ENCODE data around the gene TFF1.

TFF1 gene

DNA sequence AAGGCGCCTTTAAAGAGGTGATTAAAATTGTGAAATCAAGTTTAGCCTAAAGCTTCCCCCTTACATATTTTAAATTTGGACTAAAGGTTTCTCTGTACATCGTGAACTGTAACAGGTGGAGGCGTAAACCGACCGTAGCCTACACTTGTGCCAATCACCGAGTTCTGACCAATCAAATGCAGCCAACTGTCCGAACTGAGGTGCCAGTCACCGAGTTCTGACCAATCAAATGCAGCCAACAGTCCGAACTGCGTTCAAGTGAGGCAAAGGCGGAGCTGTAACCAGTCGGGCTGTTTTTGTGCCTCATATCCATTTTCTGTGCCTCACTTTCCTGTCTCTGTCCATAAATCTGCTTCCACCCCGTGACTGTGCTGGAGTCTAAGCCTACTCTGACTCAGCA, 7.4 kb downstream of the TFF1 start:
- DNase-seq, result no peak

DNA sequence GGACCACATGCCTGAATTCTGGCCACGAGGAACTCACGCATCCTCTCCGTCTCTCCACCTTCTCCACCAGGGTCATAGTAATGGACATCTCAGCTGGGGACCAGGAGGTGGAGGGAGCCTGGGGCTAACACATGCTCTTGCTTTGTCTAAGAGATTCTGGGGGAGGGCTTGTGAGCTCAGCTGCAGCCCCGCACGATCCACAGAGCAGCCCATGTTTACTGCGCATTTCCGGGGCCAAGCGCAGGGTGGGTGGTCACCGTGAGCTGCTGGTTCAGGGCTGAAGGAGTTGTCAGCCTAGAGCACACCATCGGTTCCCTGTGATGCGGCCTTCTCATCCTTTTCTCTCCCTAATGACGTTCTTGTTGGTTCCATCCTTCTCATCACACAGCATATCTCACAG, 8.1 kb downstream of the TFF1 start:
- DNase-seq, result no peak

DNA sequence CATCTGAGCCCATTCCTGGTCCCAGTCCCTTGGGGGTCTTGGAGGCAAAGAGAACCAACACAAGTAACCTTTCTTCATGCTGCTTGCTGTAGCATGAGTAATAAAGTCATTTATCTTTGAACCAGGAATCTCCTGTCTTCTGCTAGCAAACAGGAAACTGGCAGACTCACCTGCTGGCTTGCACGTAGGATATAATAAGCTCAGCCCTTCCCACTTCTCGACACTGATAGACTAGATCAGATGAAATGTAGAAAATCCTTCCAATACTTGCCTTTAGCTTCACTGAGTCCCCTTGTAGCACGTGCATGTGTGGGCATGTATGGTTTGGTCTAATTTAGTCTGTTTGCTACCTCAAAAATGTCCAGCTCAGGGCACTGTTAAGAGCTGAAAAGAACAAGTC, 9.0 kb downstream of the TFF1 start:
- no peak for DNase-seq

DNA sequence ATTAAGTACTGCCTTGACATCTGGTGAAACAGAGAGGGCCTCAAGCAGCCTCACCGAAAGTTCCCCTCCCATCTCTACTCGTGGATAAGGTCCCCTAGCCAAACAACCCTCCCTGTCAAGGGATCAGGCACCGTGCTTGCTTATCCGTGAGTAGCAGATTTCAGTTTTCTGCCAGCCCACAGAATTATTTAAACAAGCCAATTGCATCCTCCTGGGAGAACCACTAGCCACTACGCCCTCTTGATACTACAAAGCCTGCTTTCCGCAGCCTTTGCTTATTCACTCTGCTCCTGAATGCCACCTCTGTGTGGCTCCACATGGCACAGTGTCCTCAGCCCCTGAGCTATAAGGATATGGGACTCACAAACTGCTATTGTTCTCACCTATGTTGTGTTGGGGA, 9.7 kb downstream of the TFF1 start:
- no peak for DNase-seq

DNA sequence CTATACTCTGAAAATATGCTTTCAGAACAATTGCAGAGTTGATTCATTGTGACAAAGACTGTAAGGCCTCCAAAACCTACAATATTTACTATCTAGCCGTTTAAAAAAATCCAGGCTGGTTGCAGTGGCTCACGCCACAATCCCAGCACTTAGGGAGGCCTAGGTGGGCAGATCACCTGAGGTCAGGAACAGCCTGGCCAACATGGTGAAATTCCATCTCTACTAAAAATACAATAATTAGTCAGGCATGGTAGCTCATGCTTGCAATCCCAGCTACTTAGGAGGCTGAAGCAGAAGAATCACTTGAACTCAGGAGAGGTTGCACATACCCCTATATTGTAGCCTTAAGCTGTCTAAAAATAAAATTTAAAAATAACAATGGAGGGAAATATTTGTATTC, 10.3 kb downstream of the TFF1 start:
- DNase-seq, result no peak

DNA sequence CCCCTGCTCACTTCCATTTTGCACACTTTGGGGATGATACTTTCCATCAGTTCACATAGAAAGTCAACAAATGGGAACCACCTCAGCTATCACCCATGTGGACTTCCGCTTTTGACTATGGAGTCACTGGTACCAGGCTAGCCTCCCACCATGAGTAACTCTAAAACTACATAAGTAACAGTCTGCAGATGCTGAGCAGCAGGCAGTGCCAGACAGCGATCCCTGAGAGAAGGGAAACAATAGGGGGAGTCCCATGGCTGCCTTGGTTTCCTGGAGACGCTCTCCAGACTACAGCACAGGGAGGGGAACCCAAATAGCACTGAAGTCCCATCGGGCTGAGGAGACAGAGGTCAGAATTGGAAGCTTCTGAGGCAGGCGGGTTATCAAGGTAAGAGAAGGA, 12.7 kb downstream of the TFF1 start:
- no peak for DNase-seq

DNA sequence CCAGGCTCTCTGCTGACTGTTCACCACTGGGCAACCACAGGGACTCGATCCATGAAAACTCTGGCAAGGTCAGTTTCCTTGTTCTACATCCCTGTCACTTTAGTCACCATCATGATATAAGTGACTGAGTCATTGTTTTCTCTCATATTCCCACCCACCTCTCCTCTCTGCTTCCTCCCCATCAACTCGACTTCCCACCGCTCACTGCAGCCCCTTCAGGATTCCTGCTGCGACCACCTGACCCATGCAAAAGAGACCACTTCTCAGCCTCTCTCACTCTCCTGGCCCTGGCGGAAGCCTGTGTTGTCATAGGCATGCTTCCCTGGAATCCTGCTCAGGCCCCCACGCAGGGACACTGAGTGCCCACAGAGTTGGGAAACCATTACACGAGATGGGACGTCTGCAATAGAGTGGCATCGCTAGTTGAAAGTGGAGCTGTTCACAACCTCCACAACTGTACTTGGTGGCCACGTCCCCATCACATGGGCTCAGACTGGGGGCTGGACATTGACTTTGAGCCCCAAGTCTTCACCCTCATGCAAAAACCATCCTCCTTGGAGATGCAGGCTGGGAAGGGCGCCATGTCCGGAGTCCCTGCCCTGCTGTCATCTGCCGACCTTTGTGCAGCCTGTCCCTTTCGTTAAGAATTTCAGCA, 13.8 kb downstream of the TFF1 start:
- no peak for DNase-seq

DNA sequence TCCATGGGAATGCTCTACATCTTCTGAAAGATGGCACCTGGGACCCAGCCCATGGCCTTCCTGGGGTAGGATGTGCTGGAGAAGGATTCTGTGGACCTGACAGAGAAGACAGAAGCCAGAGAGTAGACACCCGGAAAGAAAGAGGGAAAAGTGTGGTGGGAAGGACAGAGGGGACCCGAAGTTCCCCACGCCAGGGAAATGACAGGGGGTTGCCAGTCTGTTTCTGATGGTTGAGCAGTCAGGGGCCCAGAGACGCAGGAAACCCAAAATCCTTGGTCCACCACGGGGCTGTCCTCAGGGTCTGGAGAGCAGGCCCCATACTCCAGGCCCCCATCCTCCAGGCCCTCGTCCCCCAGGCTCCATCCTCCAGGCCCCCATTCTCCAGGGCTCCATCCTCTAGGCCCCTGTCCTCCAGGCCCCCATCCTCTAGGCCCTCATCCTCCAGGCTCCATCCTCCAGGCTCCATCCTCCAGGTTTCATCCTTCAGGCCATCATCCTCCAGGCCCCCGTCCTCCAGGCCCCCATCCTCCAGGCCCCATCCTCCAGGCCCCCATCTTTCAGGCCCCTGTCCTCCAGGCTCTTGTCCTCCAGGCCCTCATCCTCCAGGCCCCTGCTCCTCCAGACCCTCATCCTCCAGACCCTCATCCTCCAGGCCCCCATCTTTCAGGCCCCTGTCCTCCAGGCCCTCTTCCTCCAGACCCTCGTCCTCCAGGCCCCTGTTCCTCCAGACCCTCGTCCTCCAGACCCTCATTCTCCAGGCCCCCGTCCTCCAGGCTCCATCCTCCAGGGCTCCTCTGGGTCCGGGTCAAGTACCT, 14.5 kb downstream of the TFF1 start:
- DNase-seq, result no peak

DNA sequence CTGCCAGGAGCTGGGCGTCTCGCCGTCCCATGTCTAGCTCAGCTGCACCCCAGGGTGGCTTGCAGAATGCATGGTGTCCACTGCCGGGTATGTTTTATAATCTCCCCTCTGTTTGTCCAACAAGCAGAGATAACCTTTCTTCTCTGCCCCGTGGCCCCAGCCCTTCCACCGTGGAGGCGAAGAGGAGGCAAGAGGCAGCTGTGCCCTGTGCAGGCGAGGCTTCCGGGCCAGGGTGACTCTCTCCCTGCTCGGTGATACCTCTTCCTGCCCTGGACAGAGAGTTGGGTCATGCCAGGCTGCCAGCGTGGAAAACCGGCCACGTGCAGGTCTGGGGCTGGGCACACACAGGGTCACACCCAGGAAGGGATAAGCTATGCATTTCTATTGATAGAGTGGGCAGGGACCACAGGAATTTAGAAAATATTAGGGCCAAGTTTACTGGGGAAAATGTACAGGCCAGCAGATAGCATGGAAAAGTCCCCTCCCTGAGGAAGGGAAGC, 15.4 kb downstream of the TFF1 start, which contains the start of gene TFF2:
TFF2 (minus strand) TSS at position 68 of the 500 bp plus-strand sequence; CDS start at position 31, 37 bp downstream.
- DNase-seq, result no peak

DNA sequence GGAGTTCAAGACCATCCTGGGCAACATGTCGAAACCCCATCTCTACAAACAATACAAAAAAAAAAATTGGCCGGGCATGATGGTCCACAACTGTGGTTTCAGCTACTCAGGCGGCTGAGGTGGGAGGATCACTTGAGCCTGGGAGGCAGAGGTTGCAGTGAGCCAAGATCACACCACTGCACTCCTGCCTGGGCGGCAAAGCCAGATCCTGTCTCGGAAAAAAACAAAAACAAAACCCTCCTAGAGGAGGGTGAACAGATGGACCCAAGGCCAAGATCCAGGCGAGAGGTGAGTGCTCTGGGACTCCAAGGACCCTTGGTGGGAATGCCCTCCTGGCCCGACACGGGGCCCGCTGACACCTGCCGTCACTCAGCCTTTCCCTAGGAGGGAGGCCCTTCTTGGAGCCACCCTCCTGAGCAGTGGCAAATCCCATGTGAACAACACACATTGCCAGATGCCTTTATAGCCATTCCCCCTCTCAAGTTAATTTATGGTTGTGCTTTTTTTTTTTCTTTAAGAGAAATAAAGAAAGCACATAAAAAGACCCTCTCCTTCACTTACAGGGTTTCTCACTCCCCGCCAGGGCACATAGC, 15.9 kb downstream of the TFF1 start:
- DNase-seq, result no peak

DNA sequence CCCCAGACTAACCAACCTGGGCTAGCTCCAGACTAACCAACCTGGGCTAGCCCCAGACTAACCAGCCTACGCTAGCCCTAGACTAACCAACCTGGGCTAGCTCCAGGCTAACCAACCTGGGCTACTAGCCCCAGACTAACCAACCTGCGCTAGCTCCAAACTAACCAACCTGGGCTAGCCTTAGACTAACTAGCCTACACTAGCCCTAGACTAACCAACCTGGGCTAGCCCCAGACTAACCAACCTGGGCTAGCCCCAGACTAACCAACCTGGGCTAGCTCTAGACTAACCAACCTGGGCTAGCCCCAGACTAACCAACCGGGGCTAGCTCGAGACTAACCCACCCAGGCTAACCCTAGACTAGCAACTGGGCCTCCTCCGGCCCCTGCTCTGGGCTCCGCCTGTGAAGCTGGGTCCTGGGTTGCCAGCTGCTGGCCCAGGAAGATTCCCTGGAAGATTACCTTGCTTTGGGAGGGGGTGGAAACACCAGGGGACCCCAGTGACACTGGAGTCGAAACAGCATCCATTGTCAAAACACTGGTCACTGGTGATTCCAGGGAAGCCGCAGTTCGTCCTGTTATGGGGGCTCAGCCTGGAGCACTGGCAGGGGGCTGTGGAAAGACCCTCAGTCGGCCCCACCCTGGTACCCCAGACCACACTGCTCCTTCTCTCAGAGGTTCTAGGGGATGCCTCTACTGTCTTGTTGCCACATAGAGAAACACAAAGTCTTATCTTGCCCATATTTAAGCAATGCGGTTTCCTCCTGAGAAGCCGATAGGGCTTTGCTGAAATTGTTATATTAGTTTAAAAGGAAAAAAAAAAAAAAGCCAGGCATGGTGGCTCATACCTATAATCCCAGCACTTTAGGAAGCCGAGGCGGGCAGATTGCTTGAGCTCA, 16.7 kb downstream of the TFF1 start:
- no peak for DNase-seq

DNA sequence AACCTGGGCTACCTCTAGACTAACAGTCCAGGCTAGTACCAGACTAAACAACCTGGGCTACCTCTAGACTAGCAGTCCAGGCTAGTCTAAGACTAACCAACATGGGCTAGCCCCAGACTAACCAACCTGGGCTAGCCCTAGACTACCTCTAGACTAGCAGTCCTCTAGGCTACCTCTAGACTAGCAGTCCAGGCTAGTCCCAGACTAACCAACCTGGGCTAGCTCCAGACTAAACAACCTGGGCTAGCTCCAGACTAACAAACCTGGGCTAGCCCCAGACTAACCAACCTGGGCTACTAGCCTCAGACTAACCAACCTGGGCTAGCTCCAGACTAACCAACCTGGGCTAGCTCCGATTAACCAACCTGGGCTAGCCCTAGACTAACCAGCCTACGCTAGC, 17.6 kb downstream of the TFF1 start:
- no peak for DNase-seq

DNA sequence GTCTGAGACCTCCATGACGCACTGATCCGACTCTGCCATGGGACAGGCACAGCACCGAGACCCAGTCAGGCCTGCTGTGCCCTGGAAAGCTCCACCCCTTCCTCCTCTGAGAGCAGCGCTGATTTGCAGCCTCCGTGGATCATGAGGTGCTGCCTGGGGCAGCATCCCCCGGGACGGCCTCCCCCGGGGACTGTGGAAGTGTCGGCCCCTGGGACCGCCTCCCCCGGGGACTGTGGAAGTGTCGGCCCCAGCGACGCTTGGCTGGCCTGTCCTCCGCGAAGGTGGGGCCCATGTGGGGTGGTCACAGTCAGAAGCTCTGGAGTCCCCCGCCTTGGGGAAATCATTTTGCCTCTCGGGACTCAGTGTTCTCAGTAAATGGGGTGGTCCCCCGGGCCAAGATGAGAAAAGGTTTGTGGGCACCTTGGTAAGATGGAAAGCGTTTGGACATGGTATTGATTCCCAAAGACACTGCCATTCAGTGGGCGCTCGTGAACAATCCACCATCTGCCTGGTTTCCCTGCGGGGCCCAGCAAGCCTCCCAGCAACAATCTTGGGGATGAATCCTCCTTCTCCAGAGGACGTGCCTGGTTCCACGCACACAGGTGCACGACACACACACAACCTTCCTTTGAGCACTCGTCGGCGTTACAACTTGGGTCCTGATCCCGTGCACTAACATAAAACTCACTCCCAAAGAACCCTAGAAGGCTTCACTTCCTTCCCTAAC, 18.6 kb downstream of the TFF1 start:
- DNase-seq, result no peak

DNA sequence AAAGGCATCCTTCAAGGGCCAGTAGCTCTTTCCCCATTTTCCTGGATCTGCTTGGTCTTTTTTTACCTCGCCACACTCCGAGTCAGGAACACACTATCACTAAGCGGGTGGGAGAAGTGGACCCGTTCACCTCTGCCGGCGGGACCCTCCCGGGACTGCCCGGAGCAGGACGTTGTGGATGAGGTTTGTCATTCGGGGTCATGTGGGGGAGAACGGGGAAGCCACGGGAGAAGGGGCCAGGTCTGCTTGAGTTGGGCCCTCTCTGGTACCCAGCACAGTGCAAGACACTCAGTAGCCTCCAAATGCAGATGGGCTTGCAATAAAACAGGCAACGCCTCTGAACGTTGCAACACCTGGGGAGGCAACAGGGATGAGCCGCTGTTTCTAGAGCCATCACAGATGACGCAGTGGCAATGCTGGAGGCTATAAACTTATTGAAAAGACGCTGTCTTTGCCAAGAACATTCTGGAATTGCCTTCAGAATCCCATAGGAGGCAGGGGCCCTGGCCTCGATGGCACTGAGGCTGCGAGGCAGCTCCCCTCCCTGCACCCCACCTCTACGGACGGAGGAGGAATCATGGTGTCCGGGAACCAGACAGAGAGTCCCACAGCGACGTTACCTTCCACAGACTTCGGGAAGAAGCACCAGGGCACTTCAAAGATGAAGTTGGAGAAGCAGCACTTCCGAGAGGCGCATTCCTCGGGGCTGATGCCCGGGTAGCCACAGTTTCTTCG, 19.3 kb downstream of the TFF1 start:
- no peak for DNase-seq

DNA sequence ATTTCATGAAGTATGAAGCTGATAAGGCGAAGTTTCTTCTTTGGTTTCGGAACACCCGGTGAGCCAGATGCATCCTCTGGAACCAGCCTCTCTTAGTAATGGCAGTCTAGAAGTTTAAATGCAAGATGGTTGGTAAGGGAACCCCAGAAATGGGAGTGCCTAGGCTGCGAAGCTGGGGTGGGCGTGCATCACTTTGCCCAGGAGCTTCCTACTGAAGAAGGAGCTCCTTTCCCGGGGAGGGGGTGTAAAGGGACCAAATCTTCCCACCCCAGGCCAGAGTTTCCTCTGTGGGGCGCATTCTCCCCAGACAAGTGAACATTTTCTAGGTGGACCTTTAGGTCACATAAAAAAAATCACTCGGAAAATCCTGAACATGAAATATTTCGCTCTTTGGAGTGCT, 19.9 kb downstream of the TFF1 start:
- DNase-seq, result no peak

DNA sequence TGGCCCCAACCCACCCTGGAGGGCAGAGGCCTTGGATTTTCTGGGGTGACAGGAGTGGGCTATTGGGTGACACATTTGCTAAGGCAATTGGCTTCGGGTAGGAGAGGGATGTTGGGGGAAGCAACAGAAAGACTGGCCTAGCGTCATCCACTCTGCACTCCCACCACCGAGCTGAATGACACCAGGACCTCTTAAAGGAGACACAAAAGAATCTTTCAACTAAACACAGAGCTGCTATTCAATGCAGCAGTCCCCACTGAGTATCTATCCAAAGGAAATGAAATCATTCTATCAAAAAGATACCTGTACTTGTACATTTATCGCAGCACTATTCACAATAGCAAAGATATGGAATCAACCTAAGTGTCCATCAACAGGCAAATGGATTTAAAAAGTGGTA, 21.7 kb downstream of the TFF1 start:
- no peak for DNase-seq

DNA sequence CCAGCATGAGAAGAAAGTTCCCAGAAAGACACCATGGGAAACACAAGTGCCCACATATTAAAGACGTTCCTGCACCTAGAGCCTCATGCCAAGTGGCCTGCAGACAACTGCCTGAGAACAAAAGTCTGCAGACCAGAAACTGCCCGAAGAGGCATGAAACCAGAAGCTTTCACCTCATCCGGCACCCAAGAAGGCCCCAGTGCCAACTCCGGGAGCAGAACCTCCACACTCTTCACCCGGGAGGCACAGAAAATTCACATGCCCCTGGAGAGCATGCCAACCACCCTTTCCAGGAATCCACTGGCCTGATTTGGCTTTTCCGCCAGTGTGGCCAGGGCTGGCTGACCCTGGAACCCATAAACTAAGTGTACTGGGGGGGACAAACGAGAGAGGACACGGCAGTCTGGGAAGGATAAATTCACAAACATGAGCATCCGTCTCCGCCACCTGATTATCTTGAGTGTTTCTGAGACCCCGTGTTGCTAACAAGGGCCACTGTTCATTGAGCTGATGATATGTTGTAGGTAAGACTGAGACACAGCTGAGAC, 22.3 kb downstream of the TFF1 start:
- no peak for DNase-seq

DNA sequence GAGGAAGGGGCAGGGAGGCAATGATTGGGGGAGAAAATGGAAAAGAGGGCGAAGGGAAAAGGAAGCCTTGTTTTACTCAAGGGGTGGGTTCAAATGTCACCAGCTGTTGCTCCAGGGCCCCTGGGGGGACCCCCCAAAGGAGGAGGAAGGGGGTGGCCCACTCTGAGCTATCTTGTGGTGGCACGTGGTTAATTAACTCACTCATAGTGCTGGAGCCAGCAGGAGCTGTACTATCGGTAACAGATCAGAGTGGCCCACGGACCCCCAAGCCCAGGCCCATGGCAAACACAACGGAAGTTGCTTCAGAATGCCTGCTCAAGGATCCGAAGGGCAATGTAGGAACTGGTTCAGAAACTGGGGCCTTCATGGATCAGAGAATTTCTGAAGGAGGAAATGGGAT, 22.8 kb downstream of the TFF1 start:
- no peak for DNase-seq

DNA sequence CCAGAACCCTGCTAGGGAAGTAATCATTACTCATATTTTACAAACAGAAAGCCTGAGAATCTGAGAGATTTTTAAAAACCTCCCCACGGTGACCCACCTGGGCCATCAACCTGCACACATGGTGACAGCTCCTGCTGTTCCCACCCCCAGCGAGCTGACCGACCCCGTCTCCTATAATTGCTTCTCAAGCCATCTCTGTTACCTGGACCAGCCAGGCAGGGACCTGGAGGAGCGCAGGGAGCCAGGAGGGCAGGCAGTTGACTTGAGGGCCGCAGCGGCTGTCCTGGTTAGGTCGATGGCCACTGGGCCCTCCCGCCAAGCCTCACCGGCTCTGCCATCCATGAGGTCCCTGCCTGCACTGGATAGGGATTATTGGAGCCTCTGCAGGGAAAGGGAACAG, 23.2 kb downstream of the TFF1 start:
- DNase-seq, result no peak

DNA sequence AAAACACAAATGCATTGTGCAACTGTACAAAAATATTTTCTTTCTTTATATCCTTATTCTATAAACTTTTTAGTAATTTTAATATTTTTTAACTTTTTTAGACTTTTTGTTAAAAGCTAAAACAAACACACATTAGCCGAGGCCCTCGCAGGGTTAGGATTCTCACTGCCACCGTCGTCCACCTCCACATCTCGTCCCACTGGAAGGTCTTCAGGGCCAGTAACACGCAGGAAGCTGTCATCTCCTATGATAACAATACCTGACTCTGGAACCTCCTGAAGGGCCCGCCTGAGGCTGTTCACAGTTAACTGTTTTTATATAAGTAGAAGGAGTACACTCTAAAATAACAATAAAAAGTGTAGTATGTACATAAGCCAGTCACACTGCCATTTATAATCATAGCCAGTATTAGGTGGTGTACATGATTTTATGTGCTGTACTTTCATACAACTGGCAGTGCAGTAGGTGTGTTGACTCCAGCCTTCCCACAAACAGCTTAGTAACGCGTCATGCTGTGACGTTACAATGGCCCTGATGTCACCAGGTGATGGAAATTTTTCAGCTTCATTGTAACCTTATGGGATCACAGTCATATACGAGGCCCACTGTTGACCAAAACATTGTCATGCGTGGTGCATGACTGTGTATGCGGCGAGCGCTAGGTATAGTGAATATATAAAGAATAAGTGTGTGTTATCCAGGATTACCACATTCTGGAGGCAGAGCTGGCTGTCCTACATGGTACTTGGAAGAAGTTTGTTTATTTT, 24.4 kb downstream of the TFF1 start:
- DNase-seq, result no peak

All from NCI-H446 treated with DMSO at 0.1 percent for 48 hours (cell line).